ENCODE results near the gene MATK. TPM values are rescaled to one million over a fixed set of nuclear protein-coding genes. Genes with fewer than 3 reads are reported as not detected.
"Not testable (repeated sequence)": the region's sequence is repeated elsewhere in the genome, so short reads cannot be mapped to it uniquely, and the experiment has no call there.

MATK gene
- total and polyA plus RNA-seq, 2 donors from 2014 or later, result 2.7 to 4.2 TPM

DNA sequence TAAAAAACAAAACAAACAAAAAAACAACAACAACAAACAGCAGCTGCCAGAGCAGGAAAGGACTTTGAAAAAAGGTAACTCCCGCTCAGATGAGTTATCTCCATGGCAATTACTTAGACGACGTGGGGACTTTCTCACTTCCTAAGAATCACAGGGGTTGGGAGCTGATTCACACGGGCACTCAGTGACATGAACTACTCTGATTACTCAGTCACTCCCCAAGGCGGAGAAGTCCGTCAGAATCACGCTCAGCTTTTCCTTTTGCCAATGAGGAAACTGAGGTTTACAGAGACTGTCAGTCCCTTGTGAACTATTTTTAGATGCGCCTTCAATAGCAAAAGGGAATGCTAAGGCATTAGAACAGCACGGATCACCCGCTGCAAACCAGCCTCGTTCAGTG lies 32.3 kb upstream of the MATK start:
- no peak for FAIRE-seq

DNA sequence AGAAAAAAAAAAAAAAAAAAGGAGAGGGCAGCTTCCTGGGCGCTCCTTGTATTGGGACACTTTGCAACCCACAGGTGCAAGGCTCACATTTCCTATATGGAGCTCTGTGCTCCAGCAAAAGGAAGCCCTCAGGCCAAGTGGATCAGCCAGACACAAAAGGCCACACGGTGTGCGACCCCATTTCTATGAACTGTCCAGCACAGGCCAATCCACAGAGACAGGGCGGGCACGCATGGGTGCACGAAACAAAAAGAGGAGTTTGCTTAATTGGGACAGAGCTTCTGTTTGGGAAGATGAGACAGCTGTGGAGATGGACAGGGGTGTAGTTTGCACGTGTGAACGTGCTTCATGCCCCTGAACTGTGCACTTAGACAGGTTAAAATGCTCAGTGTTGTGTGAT lies 31.6 kb upstream of the MATK start:
- DNase-seq, result no peak
- Histone ChIP-seq H3K27me3 (ENCODE audit: control insufficient read depth, insufficient read depth, low read length) (no peaks in the 10 kb centered on the region), H3K9ac (ENCODE audit: low read length in 3 of 3) (no peak overlapping the region), H3K4me3 (ENCODE audit: low read length in 3 of 3) (no peak overlapping the region), H3K9me3 (ENCODE audit: control insufficient read depth in 2 of 3, insufficient read depth in 1 of 3, low read length in 3 of 3) (no peaks in the 10 kb centered on the region), H3K36me3 (ENCODE audit: control insufficient read depth in 2 of 3, insufficient read depth in 3 of 3, low read length in 3 of 3) (no peaks in the 10 kb centered on the region), H3K4me1 (ENCODE audit: control insufficient read depth in 2 of 3, insufficient read depth in 2 of 3, low read depth in 1 of 3, low read length in 3 of 3) (peaks cover 0 to 5% (median 0%) of the 10 kb centered on the region in 3 donors), H3K27ac (ENCODE audit: low read depth in 2 of 2, low read length in 2 of 2) (peak overlapping the region in 1 of 2 donors; percentile 20)
- FAIRE-seq, result no peak
- TF ChIP-seq, protein P1, sequence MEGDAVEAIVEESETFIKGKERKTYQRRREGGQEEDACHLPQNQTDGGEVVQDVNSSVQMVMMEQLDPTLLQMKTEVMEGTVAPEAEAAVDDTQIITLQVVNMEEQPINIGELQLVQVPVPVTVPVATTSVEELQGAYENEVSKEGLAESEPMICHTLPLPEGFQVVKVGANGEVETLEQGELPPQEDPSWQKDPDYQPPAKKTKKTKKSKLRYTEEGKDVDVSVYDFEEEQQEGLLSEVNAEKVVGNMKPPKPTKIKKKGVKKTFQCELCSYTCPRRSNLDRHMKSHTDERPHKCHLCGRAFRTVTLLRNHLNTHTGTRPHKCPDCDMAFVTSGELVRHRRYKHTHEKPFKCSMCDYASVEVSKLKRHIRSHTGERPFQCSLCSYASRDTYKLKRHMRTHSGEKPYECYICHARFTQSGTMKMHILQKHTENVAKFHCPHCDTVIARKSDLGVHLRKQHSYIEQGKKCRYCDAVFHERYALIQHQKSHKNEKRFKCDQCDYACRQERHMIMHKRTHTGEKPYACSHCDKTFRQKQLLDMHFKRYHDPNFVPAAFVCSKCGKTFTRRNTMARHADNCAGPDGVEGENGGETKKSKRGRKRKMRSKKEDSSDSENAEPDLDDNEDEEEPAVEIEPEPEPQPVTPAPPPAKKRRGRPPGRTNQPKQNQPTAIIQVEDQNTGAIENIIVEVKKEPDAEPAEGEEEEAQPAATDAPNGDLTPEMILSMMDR (IDR thresholded peaks at IDR 0.05; ENCODE audit: borderline replicate concordance, extremely low read depth, insufficient read depth), result no peak
- intact Hi-C loops (cut with DNase I), result no loop called here

More for the DNA sequence above, 32.3 kb upstream of the MATK start:
- intact Hi-C loops (cut with DNase I), result no loop called here
- Histone ChIP-seq H3K9ac (ENCODE audit: low read length in 3 of 3) (no peak overlapping the region), H3K4me3 (ENCODE audit: low read length in 3 of 3) (no peak overlapping the region), H3K4me1 (ENCODE audit: control insufficient read depth in 2 of 3, insufficient read depth in 2 of 3, low read depth in 1 of 3, low read length in 3 of 3) (peaks cover 0 to 3% (median 0%) of the 10 kb centered on the region in 3 donors), H3K36me3 (ENCODE audit: control insufficient read depth in 2 of 3, insufficient read depth in 3 of 3, low read length in 3 of 3) (no peaks in the 10 kb centered on the region), H3K27me3 (ENCODE audit: control insufficient read depth, insufficient read depth, low read length) (no peaks in the 10 kb centered on the region), H3K9me3 (ENCODE audit: control insufficient read depth in 2 of 3, insufficient read depth in 1 of 3, low read length in 3 of 3) (no peaks in the 10 kb centered on the region), H3K27ac (ENCODE audit: low read depth in 2 of 2, low read length in 2 of 2) (peak overlapping the region in 1 of 2 donors; percentile 20)
- TF ChIP-seq, protein P1 (IDR thresholded peaks at IDR 0.05; ENCODE audit: borderline replicate concordance, extremely low read depth, insufficient read depth), result no peak
- peak in 1 of 5 donors; percentile 25 for DNase-seq

DNA sequence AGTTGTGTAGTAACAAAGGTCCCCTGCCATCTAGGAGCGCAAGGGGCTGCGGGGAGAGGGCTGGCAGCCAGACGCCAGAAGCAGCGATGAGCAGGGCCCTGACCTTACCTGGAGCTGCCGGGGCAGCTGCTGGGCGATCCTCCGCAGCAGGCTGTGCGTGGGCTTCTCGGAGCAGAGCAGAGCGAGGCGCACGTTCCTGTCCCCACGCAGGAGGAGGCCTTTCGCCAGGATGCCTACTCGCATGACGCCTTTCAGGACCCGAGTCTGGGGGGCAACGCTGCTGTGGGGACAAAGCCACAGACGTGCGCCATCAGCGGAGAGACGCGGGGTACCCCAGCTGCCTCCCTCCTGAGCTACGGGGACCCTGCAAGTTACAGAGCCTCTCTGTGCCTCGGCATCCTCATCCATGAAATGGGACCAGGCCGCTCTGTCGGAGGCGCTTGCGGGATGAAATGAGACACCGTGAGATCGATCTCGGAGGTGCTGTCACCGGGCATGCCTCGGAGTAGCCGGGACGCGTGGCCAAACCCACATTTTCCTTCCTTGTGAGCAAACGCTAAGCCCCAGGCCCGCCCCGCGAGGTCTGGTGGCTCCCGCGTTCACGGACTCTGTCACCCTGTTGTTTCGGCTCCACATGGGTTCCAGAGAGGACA lies 30.5 kb upstream of the MATK start:
- TF ChIP-seq, protein P1 (IDR thresholded peaks at IDR 0.05; ENCODE audit: borderline replicate concordance, extremely low read depth, insufficient read depth), result no peak
- no peaks in the 10 kb centered on the region for H3K9me3 ChIP-seq (ENCODE audit: control insufficient read depth in 2 of 3, insufficient read depth in 1 of 3, low read length in 3 of 3)
- intact Hi-C loops (cut with DNase I), result no loop called here

DNA sequence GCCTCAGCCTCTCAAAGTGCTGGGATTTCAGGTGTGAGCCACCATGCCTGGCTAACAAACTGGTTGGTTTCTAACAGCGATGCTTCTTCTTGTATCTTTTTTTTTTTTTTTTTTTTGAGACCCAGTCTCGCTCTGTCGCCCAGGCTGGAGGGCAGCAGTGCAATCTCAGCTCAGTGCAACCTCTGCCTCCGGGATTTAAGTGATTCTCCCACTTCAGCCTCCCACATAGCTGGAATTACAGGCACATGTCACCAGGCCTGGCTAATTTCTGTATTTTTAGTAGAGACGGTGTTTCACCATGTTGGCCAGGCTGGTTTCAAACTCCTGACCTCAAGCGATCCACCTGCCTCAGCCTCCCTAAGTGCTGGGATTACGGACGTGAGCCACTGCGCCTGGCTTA lies 30.0 kb upstream of the MATK start:
- FAIRE-seq; H3K4me1 ChIP-seq (ENCODE audit: control insufficient read depth in 2 of 3, insufficient read depth in 2 of 3, low read depth in 1 of 3, low read length in 3 of 3); H3K4me3 ChIP-seq (ENCODE audit: low read length in 3 of 3); H3K9me3 ChIP-seq (ENCODE audit: control insufficient read depth in 2 of 3, insufficient read depth in 1 of 3, low read length in 3 of 3); H3K27me3 ChIP-seq (ENCODE audit: control insufficient read depth, insufficient read depth, low read length); DNase-seq; intact Hi-C loops (cut with DNase I); H3K36me3 ChIP-seq (ENCODE audit: control insufficient read depth in 2 of 3, insufficient read depth in 3 of 3, low read length in 3 of 3); H3K9ac ChIP-seq (ENCODE audit: low read length in 3 of 3); H3K27ac ChIP-seq (ENCODE audit: low read depth in 2 of 2, low read length in 2 of 2): not testable (repeated sequence)

More for the DNA sequence above, 30.5 kb upstream of the MATK start:
- Histone ChIP-seq H3K4me3 (ENCODE audit: low read length in 3 of 3) (no peak overlapping the region), H3K4me1 (ENCODE audit: control insufficient read depth in 2 of 3, insufficient read depth in 2 of 3, low read depth in 1 of 3, low read length in 3 of 3) (peaks cover 0 to 3% (median 0%) of the 10 kb centered on the region in 3 donors), H3K9ac (ENCODE audit: low read length in 3 of 3) (no peak overlapping the region), H3K27me3 (ENCODE audit: control insufficient read depth, insufficient read depth, low read length) (no peaks in the 10 kb centered on the region), H3K36me3 (ENCODE audit: control insufficient read depth in 2 of 3, insufficient read depth in 3 of 3, low read length in 3 of 3) (no peaks in the 10 kb centered on the region), H3K27ac (ENCODE audit: low read depth in 2 of 2, low read length in 2 of 2) (no peak overlapping the region)
- FAIRE-seq (no peak), DNase-seq (no peak)
